T-helper 1 cell treated with Interleukin-12 subunit alpha and Interleukin-12 subunit beta and Interleukin-4 antibody, amounts not matched to agents 30 μg/mL and 1 μg/mL, for 36 hours (primary cell): Measurements from ENCODE around the gene VAMP4.
"Not testable (repeated sequence)": the region's sequence is repeated elsewhere in the genome, so short reads cannot be mapped to it uniquely, and the experiment has no call there.

Experiments used
- H3K27ac Mint-ChIP-seq: one replicate; pipeline ENCODE4 v1.8.0; 2021; ENCODE audit warnings: mild to moderate bottlenecking, mixed read lengths
- H3K27me3 Mint-ChIP-seq: one replicate; pipeline ENCODE4 v1.8.0; 2021; ENCODE audit warnings: low read depth, mixed read lengths
- H3K36me3 Mint-ChIP-seq: one replicate; pipeline ENCODE4 v1.8.0; 2021; ENCODE audit warnings: low read depth, mixed read lengths
- H3K4me1 Mint-ChIP-seq: one replicate; pipeline ENCODE4 v1.8.0; 2021; ENCODE audit warnings: low read depth, mixed read lengths
- H3K4me3 Mint-ChIP-seq: one replicate; pipeline ENCODE4 v1.8.0; 2021; ENCODE audit warnings: mild to moderate bottlenecking, moderate library complexity, mixed read lengths
- H3K9me3 Mint-ChIP-seq: one replicate; pipeline ENCODE4 v1.8.0; 2021; ENCODE audit warnings: mixed read lengths

VAMP4 gene

GRCh38 chr1:171702598-171702997, 39.3 kb downstream of the VAMP4 start:
- no peak overlapping the region for H3K27ac Mint-ChIP-seq
- no peaks in the 10 kb centered on the region for H3K9me3 Mint-ChIP-seq
- H3K4me3 Mint-ChIP-seq = no peak overlapping the region
- no peaks in the 10 kb centered on the region for H3K4me1 Mint-ChIP-seq
- H3K27me3 Mint-ChIP-seq = no peaks in the 10 kb centered on the region
- H3K36me3 Mint-ChIP-seq = peaks cover 20% of the 10 kb centered on the region

- peaks cover 24% of the 10 kb centered on the region for H3K36me3 Mint-ChIP-seq
- no peak overlapping the region for H3K27ac Mint-ChIP-seq
Measured at GRCh38 chr1:171699531-171699930, 42.3 kb downstream of the VAMP4 start.

GRCh38 chr1:171695772-171696171, 46.1 kb downstream of the VAMP4 start:
- not testable (repeated sequence) for H3K4me3 Mint-ChIP-seq, H3K27me3 Mint-ChIP-seq, H3K27ac Mint-ChIP-seq, H3K4me1 Mint-ChIP-seq
- H3K9me3 Mint-ChIP-seq = peaks cover 26% of the 10 kb centered on the region
- H3K36me3 Mint-ChIP-seq = peaks cover 13% of the 10 kb centered on the region

More at GRCh38 chr1:171699531-171699930, 42.3 kb downstream of the VAMP4 start:
- H3K4me1 Mint-ChIP-seq = no peaks in the 10 kb centered on the region
- H3K27me3 Mint-ChIP-seq = no peaks in the 10 kb centered on the region
- no peak overlapping the region for H3K4me3 Mint-ChIP-seq
- peaks cover 14% of the 10 kb centered on the region for H3K9me3 Mint-ChIP-seq

GRCh38 chr1:171693541-171693940, 48.3 kb downstream of the VAMP4 start:
- not testable (repeated sequence) for H3K4me1 Mint-ChIP-seq, H3K27ac Mint-ChIP-seq, H3K4me3 Mint-ChIP-seq, H3K27me3 Mint-ChIP-seq
- Mint-ChIP-seq H3K36me3 (peaks cover 10% of the 10 kb centered on the region), H3K9me3 (peaks cover 26% of the 10 kb centered on the region)

- Mint-ChIP-seq H3K4me3 (no peak overlapping the region), H3K36me3 (no peaks in the 10 kb centered on the region), H3K27me3 (peaks cover 4% of the 10 kb centered on the region), H3K27ac (no peak overlapping the region), H3K9me3 (peaks cover 8% of the 10 kb centered on the region), H3K4me1 (no peaks in the 10 kb centered on the region)
Measured at GRCh38 chr1:171683870-171684269, 58.0 kb downstream of the VAMP4 start.

GRCh38 chr1:171680339-171680738, 61.5 kb downstream of the VAMP4 start:
- no peaks in the 10 kb centered on the region for H3K9me3 Mint-ChIP-seq
- H3K36me3 Mint-ChIP-seq = no peaks in the 10 kb centered on the region
- peaks cover 14% of the 10 kb centered on the region for H3K27me3 Mint-ChIP-seq
- no peak overlapping the region for H3K4me3 Mint-ChIP-seq
- no peak overlapping the region for H3K27ac Mint-ChIP-seq
- no peaks in the 10 kb centered on the region for H3K4me1 Mint-ChIP-seq

GRCh38 chr1:171676823-171677222, 65.0 kb downstream of the VAMP4 start:
- Mint-ChIP-seq H3K27ac (no peak overlapping the region), H3K9me3 (no peaks in the 10 kb centered on the region), H3K36me3 (no peaks in the 10 kb centered on the region), H3K27me3 (peaks cover 36% of the 10 kb centered on the region), H3K4me3 (no peak overlapping the region), H3K4me1 (no peaks in the 10 kb centered on the region)

- Mint-ChIP-seq H3K4me1 (no peaks in the 10 kb centered on the region), H3K36me3 (no peaks in the 10 kb centered on the region), H3K27ac (no peak overlapping the region), H3K27me3 (peaks cover 36% of the 10 kb centered on the region), H3K9me3 (no peaks in the 10 kb centered on the region), H3K4me3 (no peak overlapping the region)
Measured at GRCh38 chr1:171674431-171675405, 67.1 kb downstream of the VAMP4 start.

GRCh38 chr1:171670739-171671138, 71.1 kb downstream of the VAMP4 start:
- no peak overlapping the region for H3K27ac Mint-ChIP-seq
- H3K4me1 Mint-ChIP-seq = no peaks in the 10 kb centered on the region
- peaks cover 30% of the 10 kb centered on the region for H3K27me3 Mint-ChIP-seq
- H3K9me3 Mint-ChIP-seq = no peaks in the 10 kb centered on the region
- no peak overlapping the region for H3K4me3 Mint-ChIP-seq
- no peaks in the 10 kb centered on the region for H3K36me3 Mint-ChIP-seq

GRCh38 chr1:171668372-171668771, 73.5 kb downstream of the VAMP4 start:
- Mint-ChIP-seq H3K9me3 (no peaks in the 10 kb centered on the region), H3K4me3 (no peak overlapping the region), H3K27me3 (peaks cover 17% of the 10 kb centered on the region), H3K4me1 (no peaks in the 10 kb centered on the region), H3K27ac (no peak overlapping the region), H3K36me3 (no peaks in the 10 kb centered on the region)

GRCh38 chr1:171666114-171666769, 75.6 kb downstream of the VAMP4 start:
- Mint-ChIP-seq H3K27me3 (peaks cover 11% of the 10 kb centered on the region), H3K27ac (no peak overlapping the region), H3K4me1 (no peaks in the 10 kb centered on the region), H3K9me3 (no peaks in the 10 kb centered on the region), H3K4me3 (no peak overlapping the region), H3K36me3 (no peaks in the 10 kb centered on the region)

GRCh38 chr1:171664976-171665375, 76.9 kb downstream of the VAMP4 start:
- H3K9me3 Mint-ChIP-seq = no peaks in the 10 kb centered on the region
- no peaks in the 10 kb centered on the region for H3K36me3 Mint-ChIP-seq
- H3K27me3 Mint-ChIP-seq = peaks cover 11% of the 10 kb centered on the region
- no peak overlapping the region for H3K4me3 Mint-ChIP-seq
- H3K4me1 Mint-ChIP-seq = no peaks in the 10 kb centered on the region
- no peak overlapping the region for H3K27ac Mint-ChIP-seq

- H3K27ac Mint-ChIP-seq = no peak overlapping the region
- H3K36me3 Mint-ChIP-seq = no peaks in the 10 kb centered on the region
- H3K27me3 Mint-ChIP-seq = peaks cover 11% of the 10 kb centered on the region
- no peaks in the 10 kb centered on the region for H3K9me3 Mint-ChIP-seq
- H3K4me1 Mint-ChIP-seq = no peaks in the 10 kb centered on the region
- no peak overlapping the region for H3K4me3 Mint-ChIP-seq
Measured at GRCh38 chr1:171663854-171664575, 77.8 kb downstream of the VAMP4 start.

- H3K36me3 Mint-ChIP-seq = no peaks in the 10 kb centered on the region
- H3K4me1 Mint-ChIP-seq = no peaks in the 10 kb centered on the region
- peaks cover 11% of the 10 kb centered on the region for H3K27me3 Mint-ChIP-seq
- no peak overlapping the region for H3K27ac Mint-ChIP-seq
- H3K9me3 Mint-ChIP-seq = no peaks in the 10 kb centered on the region
- no peak overlapping the region for H3K4me3 Mint-ChIP-seq
Measured at GRCh38 chr1:171663036-171663853, 78.6 kb downstream of the VAMP4 start.
